HG03064 (cell line): ENCODE data around the gene GRK6.
"Not testable (repeated sequence)": the region's sequence is repeated elsewhere in the genome, so short reads cannot be mapped to it uniquely, and the experiment has no call there.

Experiments used
- ATAC-seq: cut with Tn5 transposase; IDR thresholded peaks from one replicate; pipeline ENCODE4 v1.9.1; 2021; ENCODE audit warnings: low read depth; ENCODE audit not compliant: unreplicated experiment

Gene GRK6

GRCh38 chr5:177397875-177398390, 28.5 kb upstream of the GRK6 start:
- no peak for ATAC-seq

- ATAC-seq: no peak
Measured at GRCh38 chr5:177399997-177400868, 26.2 kb upstream of the GRK6 start, which contains the start of gene PFN3. Gene PFN3 (minus strand): TSS chr5:177400661. CDS start chr5:177400576, 85 bp downstream.

GRCh38 chr5:177402271-177403043, 24.0 kb upstream of the GRK6 start:
- no peak for ATAC-seq

- peak; percentile 5 for ATAC-seq
Measured at GRCh38 chr5:177403102-177403791, 23.2 kb upstream of the GRK6 start.

GRCh38 chr5:177403792-177404640, 22.5 kb upstream of the GRK6 start:
- ATAC-seq: peak; percentile 66

GRCh38 chr5:177404641-177405179, 21.8 kb upstream of the GRK6 start:
- no peak for ATAC-seq

- ATAC-seq: no peak
Measured at GRCh38 chr5:177405312-177405711, 21.2 kb upstream of the GRK6 start.

GRCh38 chr5:177405805-177406204, 20.7 kb upstream of the GRK6 start:
- no peak for ATAC-seq

- no peak for ATAC-seq
Measured at GRCh38 chr5:177409043-177409801, 17.3 kb upstream of the GRK6 start, which contains the start of gene F12. Gene F12 (minus strand): TSS chr5:177409564. CDS start chr5:177409527, 37 bp downstream.

GRCh38 chr5:177410575-177410974, 15.9 kb upstream of the GRK6 start:
- no peak for ATAC-seq

- peak; percentile 66 for ATAC-seq
Measured at GRCh38 chr5:177412603-177413233, 13.8 kb upstream of the GRK6 start.

GRCh38 chr5:177414481-177414880, 12.0 kb upstream of the GRK6 start:
- ATAC-seq: no peak

GRCh38 chr5:177417081-177417480, 9.4 kb upstream of the GRK6 start:
- not testable (repeated sequence) for ATAC-seq

GRCh38 chr5:177419046-177419445, 7.4 kb upstream of the GRK6 start:
- ATAC-seq: no peak

GRCh38 chr5:177420472-177420871, 6.0 kb upstream of the GRK6 start:
- not testable (repeated sequence) for ATAC-seq

- no peak for ATAC-seq
Measured at GRCh38 chr5:177421062-177421798, 5.2 kb upstream of the GRK6 start.

GRCh38 chr5:177423671-177424070, 2.8 kb upstream of the GRK6 start:
- no peak for ATAC-seq
